ENCODE measurements around the gene UBASH3A.

UBASH3A gene

DNA sequence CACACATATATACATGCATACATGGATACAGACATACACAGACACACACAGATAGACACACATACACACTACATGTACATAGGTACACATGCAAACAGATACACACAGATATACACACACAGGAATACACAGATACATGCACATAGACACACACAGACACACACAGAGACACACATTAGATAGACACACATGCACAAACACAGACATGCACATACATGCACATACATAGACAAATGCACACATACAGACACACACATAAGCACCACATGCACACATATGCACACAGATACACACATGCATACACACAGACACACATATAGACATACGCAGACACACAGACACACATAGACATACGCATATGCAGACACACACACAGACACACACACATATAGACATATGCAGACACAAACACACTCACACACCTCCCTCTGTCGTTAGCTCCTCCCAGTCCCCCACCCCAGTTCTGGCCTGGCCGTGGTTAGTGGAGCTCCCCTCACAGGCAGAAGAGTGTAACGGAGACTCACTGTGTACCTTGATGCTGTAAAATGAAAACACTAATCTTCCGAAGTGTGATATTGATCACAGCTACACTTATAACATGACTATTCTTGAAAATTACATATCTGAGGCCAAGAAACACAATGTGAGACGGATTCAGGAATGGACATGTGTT is 7.6 kb downstream of the UBASH3A start:
- CTCF ChIA-PET: interaction anchor here (1.0 to 3.0 kb wide), 3 partner anchors 9 to 18 kb away, joined by 3 to 13 read pairs (median 4); no protein-coding TSS in a partner anchor
- POLR2A ChIA-PET: no interaction called here
- TF ChIP-seq, protein P1, sequence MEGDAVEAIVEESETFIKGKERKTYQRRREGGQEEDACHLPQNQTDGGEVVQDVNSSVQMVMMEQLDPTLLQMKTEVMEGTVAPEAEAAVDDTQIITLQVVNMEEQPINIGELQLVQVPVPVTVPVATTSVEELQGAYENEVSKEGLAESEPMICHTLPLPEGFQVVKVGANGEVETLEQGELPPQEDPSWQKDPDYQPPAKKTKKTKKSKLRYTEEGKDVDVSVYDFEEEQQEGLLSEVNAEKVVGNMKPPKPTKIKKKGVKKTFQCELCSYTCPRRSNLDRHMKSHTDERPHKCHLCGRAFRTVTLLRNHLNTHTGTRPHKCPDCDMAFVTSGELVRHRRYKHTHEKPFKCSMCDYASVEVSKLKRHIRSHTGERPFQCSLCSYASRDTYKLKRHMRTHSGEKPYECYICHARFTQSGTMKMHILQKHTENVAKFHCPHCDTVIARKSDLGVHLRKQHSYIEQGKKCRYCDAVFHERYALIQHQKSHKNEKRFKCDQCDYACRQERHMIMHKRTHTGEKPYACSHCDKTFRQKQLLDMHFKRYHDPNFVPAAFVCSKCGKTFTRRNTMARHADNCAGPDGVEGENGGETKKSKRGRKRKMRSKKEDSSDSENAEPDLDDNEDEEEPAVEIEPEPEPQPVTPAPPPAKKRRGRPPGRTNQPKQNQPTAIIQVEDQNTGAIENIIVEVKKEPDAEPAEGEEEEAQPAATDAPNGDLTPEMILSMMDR (IDR thresholded peaks at IDR 0.05; ENCODE audit: control extremely low read depth, extremely low read depth, low read depth, missing control alignments): no peak
- DNase-seq (ENCODE audit: extremely low spot score): no peak

DNA sequence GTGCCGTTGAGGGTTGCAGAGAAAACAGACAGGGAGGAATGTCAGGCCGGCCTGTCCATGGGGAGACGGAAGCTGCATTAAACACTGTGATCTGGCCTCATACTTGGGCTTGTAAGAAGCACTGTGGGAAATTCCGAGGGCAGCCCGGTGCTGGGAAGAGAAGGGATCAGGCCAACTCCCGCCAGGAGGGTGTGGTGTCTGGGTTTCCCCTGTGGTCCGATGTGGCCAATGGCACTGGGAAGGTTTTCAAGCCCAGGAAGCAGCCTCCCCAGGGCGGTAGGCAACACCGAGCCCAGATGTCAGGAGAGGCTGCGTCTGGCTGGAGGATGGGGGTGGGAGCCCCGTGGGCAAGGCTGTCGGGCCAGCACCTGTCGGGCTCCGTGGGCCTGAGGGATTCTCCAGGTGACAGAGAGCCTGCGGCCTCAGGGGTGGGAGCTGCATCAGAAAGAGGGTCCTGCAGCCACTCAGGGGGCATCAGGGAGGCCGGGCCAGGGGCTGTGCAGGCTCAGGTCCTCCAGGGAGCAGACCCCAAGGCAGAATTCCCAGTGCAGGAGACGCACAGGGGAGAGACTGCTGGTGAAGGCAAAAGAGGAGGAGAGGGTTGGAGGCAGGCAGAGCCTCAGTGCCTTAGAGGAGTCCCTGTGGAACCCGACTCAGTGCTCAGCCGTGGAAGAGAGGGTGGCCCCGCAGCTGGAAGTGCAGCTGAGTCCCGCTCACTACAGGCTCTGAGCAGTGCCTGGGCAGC is 8.4 kb downstream of the UBASH3A start:
- no peak for DNase-seq (ENCODE audit: extremely low spot score)
- POLR2A ChIA-PET: no interaction called here
- TF ChIP-seq, protein P1 (IDR thresholded peaks at IDR 0.05; ENCODE audit: control extremely low read depth, extremely low read depth, low read depth, missing control alignments): no peak
- CTCF ChIA-PET: interaction anchor here (1.0 to 3.0 kb wide), 5 partner anchors 8 to 19 kb away, joined by 3 to 13 read pairs (median 4); no protein-coding TSS in a partner anchor

DNA sequence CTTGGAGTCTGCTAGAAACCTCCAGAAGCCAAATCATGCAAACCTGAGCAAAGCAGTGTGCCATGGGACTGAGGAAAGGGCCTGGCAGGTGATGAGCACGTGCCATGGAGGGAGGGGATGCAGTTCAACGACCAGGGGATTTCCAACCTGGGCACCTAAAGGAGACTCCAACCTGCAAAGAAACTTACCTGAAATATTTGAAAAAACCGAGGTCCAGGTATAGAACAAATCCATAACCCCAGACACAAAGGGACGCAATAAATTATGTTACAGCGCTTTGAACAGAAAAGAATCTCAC is 8.9 kb downstream of the UBASH3A start:
- TF ChIP-seq, protein P1 (IDR thresholded peaks at IDR 0.05; ENCODE audit: control extremely low read depth, extremely low read depth, low read depth, missing control alignments): no peak
- DNase-seq (ENCODE audit: extremely low spot score): no peak
- ChIA-PET POLR2A (no interaction called here), CTCF (interaction anchor here (1.2 to 1.6 kb wide), 2 partner anchors 11 to 16 kb away, joined by 4 read pairs; no protein-coding TSS in a partner anchor)

DNA sequence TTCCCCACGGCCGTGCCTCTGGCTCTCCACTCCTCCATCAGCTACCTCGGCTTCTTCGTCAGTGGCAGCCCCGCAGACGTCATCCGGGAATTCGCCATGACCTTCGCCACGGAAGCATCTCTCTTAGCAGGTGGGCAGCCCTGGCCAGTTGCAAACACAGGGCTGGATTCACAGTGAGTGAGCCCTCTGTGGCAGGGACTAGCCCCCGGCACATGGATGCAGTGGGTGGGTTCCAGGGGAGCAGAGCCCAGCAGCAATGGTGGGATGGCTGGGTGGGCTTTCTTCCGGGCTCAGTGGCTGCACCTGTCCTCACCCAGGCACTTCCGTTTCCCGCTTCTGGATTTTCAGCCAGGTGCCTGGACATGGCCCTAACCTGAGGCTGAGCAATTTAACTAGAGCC is 9.4 kb downstream of the UBASH3A start:
- no peak for DNase-seq (ENCODE audit: extremely low spot score)
- CTCF ChIA-PET: interaction anchor here (1.0 to 1.6 kb wide), 5 partner anchors 9 to 103 kb away, joined by 3 to 5 read pairs (median 4); partner anchors contain the start of gene UBASH3A
- POLR2A ChIA-PET: no interaction called here
- TF ChIP-seq, protein P1 (IDR thresholded peaks at IDR 0.05; ENCODE audit: control extremely low read depth, extremely low read depth, low read depth, missing control alignments): no peak

DNA sequence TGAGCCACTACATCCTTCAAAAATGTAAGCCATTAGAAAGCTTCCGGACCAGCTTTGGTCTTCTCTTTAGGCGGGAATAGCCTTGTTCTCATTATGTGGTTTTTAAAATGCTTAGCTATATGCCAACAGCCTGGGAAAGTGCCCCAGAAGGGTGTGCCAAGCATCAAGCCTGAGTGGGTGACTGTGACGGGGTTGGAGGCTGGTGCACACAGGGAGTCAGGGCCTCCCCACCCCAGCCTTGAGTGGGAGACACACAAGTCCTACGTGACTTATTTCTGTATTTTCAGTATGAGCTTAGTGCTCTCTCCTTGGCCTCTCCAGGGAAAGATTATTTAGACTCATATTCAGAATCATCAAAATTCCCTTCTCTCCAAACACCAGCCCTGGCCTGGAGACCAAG is 9.8 kb downstream of the UBASH3A start:
- ChIA-PET POLR2A (no interaction called here), CTCF (interaction anchor here (1.0 to 1.6 kb wide), 4 partner anchors 9 to 103 kb away, joined by 3 to 5 read pairs (median 4); partner anchors contain the start of gene UBASH3A)
- TF ChIP-seq, protein P1 (IDR thresholded peaks at IDR 0.05; ENCODE audit: control extremely low read depth, extremely low read depth, low read depth, missing control alignments): no peak
- no peak for DNase-seq (ENCODE audit: extremely low spot score)

DNA sequence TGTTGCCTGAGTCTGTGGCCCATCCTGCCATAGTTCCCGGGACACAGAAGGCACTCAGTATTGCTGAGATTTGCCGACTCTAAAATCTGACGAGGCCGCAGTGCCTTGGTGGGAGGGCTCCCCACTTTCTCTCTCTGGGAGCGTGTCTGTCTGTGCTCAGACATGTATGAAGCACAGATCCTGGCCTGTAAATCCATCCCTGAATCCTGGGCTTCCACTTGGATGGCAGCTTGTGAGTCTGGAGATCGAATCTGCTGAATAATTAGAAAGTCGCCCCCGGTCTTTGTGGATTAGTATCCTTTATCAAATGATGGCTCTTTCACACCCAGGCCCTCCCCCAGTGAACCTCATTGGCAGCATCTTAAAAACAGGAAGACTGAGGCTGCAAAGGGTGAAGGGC is 10.4 kb downstream of the UBASH3A start:
- ChIA-PET POLR2A (no interaction called here), CTCF (interaction anchor here (1.0 to 1.6 kb wide), 4 partner anchors 10 to 104 kb away, joined by 3 to 5 read pairs (median 4); partner anchors contain the start of gene UBASH3A)
- DNase-seq (ENCODE audit: extremely low spot score): no peak
- TF ChIP-seq, protein P1 (IDR thresholded peaks at IDR 0.05; ENCODE audit: control extremely low read depth, extremely low read depth, low read depth, missing control alignments): no peak
